Breast epithelium (tissue), 3 donors: ENCODE measurements around the gene ACAT2.
"Not testable (repeated sequence)": the region's sequence is repeated elsewhere in the genome, so short reads cannot be mapped to it uniquely, and the experiment has no call there.

Experiments used
- POLR2AphosphoS5 ChIP-seq, 3 donors: sonication (generic); formaldehyde crosslinking; IDR thresholded peaks; one replicate each; pipeline ENCODE4 v1.6.1; 2017; ENCODE audit warnings: antibody characterized with exemption in 3 of 3
- TF ChIP-seq, protein P1 (sequence below), 3 donors: fragments of 450-650 bp; IDR thresholded peaks; one replicate each; pipeline ENCODE4 v1.5.1; 2016 to 2017; ENCODE audit warnings: antibody characterized with exemption in 3 of 3, mild to moderate bottlenecking in 3 of 3, moderate library complexity in 3 of 3

DNA sequence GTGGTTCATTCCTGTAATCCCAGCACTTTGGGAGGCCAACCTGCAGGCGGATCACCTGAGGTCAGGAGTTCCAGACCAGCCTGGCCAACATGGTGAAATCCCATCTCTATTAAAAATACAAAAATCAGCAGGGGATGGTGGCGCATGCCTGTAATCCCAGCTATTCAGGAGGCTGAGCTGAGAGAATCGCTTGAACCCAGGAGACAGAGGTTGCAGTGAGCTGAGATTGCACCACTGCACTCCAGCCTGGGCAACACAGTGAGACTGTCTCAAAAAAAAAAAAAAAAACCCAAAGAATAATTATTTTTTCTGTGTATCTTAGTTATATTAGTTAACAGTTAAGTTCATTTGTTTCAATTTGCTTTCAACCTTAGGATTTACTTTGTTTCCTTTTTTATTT is 36.6 kb upstream of the ACAT2 start:
- not testable (repeated sequence) for TF ChIP-seq POLR2AphosphoS5 (IDR thresholded peaks at IDR 0.05)
- TF ChIP-seq, protein P1, sequence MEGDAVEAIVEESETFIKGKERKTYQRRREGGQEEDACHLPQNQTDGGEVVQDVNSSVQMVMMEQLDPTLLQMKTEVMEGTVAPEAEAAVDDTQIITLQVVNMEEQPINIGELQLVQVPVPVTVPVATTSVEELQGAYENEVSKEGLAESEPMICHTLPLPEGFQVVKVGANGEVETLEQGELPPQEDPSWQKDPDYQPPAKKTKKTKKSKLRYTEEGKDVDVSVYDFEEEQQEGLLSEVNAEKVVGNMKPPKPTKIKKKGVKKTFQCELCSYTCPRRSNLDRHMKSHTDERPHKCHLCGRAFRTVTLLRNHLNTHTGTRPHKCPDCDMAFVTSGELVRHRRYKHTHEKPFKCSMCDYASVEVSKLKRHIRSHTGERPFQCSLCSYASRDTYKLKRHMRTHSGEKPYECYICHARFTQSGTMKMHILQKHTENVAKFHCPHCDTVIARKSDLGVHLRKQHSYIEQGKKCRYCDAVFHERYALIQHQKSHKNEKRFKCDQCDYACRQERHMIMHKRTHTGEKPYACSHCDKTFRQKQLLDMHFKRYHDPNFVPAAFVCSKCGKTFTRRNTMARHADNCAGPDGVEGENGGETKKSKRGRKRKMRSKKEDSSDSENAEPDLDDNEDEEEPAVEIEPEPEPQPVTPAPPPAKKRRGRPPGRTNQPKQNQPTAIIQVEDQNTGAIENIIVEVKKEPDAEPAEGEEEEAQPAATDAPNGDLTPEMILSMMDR (IDR thresholded peaks at IDR 0.05) = not testable (repeated sequence)
